ENCODE measurements around the gene CFAP45. TPM values are rescaled to one million over a fixed set of nuclear protein-coding genes. Genes with fewer than 3 reads are reported as not detected.

The CFAP45 gene
- total and polyA plus RNA-seq, 9 of the 15 experiments (the other 6 are each of a cell fraction or from before 2014, with no cell fraction given) = 0.65 to 2.4 (median 1.5) TPM

DNA sequence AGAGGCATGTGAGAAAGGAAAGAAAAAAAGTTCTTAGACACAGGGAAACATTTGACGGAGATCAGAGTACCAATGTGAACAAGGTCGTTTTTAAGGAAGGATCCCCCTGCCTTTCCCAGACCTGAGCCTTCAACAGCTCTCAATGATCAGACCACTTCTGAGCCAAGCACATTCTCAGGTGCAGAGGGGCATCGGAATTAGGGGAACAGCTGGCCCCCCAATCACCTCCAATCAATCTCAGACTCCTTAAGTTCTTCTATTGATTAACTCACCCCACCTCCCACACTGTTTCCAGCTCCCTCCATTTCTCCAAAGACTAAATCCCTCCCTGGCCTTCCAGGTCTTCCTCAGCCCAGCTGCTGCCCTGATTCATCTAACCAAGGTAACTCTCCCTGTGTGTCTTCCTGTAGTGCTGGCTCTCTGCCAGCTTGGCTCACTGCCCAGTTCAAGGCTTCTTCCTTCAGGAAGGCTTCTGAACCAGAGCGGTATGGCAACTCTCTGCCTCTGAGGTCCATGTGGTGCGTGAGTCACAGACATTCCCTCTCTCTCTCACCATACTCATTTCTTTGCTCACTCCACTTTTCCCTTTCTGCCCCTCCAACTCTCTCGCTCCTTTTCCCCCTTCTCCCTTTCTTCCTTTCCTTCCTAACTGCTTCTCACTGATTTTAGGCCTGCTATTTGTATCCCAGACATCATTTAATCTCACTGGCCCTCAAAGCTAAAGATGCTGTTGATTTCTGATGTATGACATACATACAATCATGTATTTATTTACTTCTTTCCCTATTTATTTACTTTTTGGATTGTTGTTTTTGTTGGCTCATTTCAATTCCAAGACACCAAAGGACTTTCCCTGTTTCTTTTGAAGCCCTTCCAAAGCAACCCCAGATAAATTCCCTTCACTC is 18.1 kb downstream of the CFAP45 start (continued):
- TF ChIP-seq RAD21 (CRISPR knock-in tag; conservative IDR thresholded peaks at IDR 0.05 in 1 of 2, IDR thresholded peaks at IDR 0.05 in 1 of 2) (peak in 1 of 2 experiments; percentile 25; a peak in 2 of 4 replicates), HCFC1 (IDR thresholded peaks at IDR 0.05; ENCODE audit: low read depth, low read length) (no peak), RBM39 (optimal IDR thresholded peaks at IDR 0.05; ENCODE audit: low read depth, low read length) (no peak), SP1 (CRISPR knock-in tag; IDR thresholded peaks at IDR 0.05) (no peak), LCOR (CRISPR knock-in tag; IDR thresholded peaks at IDR 0.05) (no peak), POLR2A (conservative IDR thresholded peaks at IDR 0.05) (no peak), XRCC3 (IDR thresholded peaks at IDR 0.05) (no peak), MTA2 (IDR thresholded peaks at IDR 0.05; ENCODE audit: low read depth) (no peak), CBX2 (IDR thresholded peaks at IDR 0.05; ENCODE audit: insufficient read depth, low read length, poor library complexity, severe bottlenecking) (no peak), FOS (IDR thresholded peaks at IDR 0.05; ENCODE audit: extremely low read depth, insufficient read length) (peak; percentile 10), MBD2 (IDR thresholded peaks at IDR 0.05; ENCODE audit: borderline replicate concordance, low read depth) (no peak), MTF1 (CRISPR knock-in tag; IDR thresholded peaks at IDR 0.05; ENCODE audit: borderline replicate concordance) (no peak), ZC3H11A (IDR thresholded peaks at IDR 0.05; ENCODE audit: low read depth, low read length) (no peak), NCOA1 (IDR thresholded peaks at IDR 0.05; ENCODE audit: low read depth) (no peak), GTF2A2 (tag; IDR thresholded peaks at IDR 0.05) (no peak), CSDE1 (IDR thresholded peaks at IDR 0.05) (no peak)
- TF ChIP-seq, protein P1, sequence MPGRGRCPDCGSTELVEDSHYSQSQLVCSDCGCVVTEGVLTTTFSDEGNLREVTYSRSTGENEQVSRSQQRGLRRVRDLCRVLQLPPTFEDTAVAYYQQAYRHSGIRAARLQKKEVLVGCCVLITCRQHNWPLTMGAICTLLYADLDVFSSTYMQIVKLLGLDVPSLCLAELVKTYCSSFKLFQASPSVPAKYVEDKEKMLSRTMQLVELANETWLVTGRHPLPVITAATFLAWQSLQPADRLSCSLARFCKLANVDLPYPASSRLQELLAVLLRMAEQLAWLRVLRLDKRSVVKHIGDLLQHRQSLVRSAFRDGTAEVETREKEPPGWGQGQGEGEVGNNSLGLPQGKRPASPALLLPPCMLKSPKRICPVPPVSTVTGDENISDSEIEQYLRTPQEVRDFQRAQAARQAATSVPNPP (IDR thresholded peaks at IDR 0.05; ENCODE audit: borderline replicate concordance, insufficient read depth, insufficient read length) = no peak
- TF ChIP-seq, protein P2, sequence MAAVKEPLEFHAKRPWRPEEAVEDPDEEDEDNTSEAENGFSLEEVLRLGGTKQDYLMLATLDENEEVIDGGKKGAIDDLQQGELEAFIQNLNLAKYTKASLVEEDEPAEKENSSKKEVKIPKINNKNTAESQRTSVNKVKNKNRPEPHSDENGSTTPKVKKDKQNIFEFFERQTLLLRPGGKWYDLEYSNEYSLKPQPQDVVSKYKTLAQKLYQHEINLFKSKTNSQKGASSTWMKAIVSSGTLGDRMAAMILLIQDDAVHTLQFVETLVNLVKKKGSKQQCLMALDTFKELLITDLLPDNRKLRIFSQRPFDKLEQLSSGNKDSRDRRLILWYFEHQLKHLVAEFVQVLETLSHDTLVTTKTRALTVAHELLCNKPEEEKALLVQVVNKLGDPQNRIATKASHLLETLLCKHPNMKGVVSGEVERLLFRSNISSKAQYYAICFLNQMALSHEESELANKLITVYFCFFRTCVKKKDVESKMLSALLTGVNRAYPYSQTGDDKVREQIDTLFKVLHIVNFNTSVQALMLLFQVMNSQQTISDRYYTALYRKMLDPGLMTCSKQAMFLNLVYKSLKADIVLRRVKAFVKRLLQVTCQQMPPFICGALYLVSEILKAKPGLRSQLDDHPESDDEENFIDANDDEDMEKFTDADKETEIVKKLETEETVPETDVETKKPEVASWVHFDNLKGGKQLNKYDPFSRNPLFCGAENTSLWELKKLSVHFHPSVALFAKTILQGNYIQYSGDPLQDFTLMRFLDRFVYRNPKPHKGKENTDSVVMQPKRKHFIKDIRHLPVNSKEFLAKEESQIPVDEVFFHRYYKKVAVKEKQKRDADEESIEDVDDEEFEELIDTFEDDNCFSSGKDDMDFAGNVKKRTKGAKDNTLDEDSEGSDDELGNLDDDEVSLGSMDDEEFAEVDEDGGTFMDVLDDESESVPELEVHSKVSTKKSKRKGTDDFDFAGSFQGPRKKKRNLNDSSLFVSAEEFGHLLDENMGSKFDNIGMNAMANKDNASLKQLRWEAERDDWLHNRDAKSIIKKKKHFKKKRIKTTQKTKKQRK (IDR thresholded peaks at IDR 0.05; ENCODE audit: borderline replicate concordance, low read depth, low read length) = no peak
- TF ChIP-seq, protein P3, sequence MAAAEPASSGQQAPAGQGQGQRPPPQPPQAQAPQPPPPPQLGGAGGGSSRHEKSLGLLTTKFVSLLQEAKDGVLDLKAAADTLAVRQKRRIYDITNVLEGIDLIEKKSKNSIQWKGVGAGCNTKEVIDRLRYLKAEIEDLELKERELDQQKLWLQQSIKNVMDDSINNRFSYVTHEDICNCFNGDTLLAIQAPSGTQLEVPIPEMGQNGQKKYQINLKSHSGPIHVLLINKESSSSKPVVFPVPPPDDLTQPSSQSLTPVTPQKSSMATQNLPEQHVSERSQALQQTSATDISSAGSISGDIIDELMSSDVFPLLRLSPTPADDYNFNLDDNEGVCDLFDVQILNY (CRISPR knock-in tag; IDR thresholded peaks at IDR 0.05) = no peak
- TF ChIP-seq, protein P4, sequence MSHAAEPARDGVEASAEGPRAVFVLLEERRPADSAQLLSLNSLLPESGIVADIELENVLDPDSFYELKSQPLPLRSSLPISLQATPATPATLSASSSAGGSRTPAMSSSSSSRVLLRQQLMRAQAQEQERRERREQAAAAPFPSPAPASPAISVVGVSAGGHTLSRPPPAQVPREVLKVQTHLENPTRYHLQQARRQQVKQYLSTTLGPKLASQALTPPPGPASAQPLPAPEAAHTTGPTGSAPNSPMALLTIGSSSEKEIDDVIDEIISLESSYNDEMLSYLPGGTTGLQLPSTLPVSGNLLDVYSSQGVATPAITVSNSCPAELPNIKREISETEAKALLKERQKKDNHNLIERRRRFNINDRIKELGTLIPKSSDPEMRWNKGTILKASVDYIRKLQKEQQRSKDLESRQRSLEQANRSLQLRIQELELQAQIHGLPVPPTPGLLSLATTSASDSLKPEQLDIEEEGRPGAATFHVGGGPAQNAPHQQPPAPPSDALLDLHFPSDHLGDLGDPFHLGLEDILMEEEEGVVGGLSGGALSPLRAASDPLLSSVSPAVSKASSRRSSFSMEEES (CRISPR knock-in tag; IDR thresholded peaks at IDR 0.05) = no peak
- TF ChIP-seq, protein P5, sequence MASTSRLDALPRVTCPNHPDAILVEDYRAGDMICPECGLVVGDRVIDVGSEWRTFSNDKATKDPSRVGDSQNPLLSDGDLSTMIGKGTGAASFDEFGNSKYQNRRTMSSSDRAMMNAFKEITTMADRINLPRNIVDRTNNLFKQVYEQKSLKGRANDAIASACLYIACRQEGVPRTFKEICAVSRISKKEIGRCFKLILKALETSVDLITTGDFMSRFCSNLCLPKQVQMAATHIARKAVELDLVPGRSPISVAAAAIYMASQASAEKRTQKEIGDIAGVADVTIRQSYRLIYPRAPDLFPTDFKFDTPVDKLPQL (IDR thresholded peaks at IDR 0.05; ENCODE audit: extremely low read depth, insufficient read length) = no peak

Data from K562 (cell line).